Measurements from ENCODE around the gene ITSN2. TPM values are rescaled to one million over a fixed set of nuclear protein-coding genes. Genes with fewer than 3 reads are reported as not detected.

ITSN2 gene
- total and polyA plus RNA-seq, 2 of the 8 experiments (the other 6 are each of a cell fraction or from before 2014, with no cell fraction given) = 9.3 to 17.0 TPM

DNA sequence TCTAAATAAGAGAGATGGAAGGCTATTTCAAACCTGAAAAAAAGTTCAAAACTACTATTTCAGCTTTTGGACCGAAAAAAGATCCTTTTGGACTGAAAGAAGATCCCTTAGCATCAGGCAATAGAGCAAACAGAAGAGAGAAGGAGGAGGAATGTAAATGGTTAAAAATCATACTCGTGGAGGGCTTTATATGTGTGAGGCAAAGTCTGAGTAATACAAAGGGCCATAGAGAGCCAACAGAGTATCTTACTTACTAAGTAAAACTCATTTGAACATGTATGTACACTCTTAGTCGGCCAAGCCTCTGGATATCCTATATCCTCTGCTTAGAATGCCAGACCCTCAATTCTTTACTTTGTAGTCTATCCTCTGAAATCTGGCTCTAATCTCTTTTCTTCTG lies 55.7 kb downstream of the ITSN2 start (continued):
- TF ChIP-seq, protein P1, sequence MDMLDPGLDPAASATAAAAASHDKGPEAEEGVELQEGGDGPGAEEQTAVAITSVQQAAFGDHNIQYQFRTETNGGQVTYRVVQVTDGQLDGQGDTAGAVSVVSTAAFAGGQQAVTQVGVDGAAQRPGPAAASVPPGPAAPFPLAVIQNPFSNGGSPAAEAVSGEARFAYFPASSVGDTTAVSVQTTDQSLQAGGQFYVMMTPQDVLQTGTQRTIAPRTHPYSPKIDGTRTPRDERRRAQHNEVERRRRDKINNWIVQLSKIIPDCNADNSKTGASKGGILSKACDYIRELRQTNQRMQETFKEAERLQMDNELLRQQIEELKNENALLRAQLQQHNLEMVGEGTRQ (IDR thresholded peaks at IDR 0.05; ENCODE audit: low read length) = no peak
- TF ChIP-seq POLR2AphosphoS5 (IDR thresholded peaks at IDR 0.05; ENCODE audit: low read depth, low read length) (no peak), CBX5 (IDR thresholded peaks at IDR 0.05; ENCODE audit: low read depth, low read length) (no peak), SP1 (IDR thresholded peaks at IDR 0.05; ENCODE audit: low read depth, low read length) (no peak), EP300 (IDR thresholded peaks at IDR 0.05; ENCODE audit: borderline replicate concordance in 1 of 2, low read depth in 2 of 2, low read length in 2 of 2) (no peak), GTF2F1 (IDR thresholded peaks at IDR 0.05; ENCODE audit: borderline replicate concordance, low read depth, low read length) (no peak), FOSL1 (IDR thresholded peaks at IDR 0.05; ENCODE audit: insufficient read depth, low read depth, low read length) (no peak), CHD2 (IDR thresholded peaks at IDR 0.05; ENCODE audit: low read length) (no peak)

All from H1 (cell line).